Suprapubic skin (tissue), 3 donors: Measurements from ENCODE around the gene RPGRIP1L.

Experiments used
- EP300 ChIP-seq: sonication (generic); formaldehyde crosslinking; IDR thresholded peaks from one replicate; pipeline ENCODE4 v1.6.1; 2017; ENCODE audit warnings: antibody characterized with exemption
- TF ChIP-seq, protein P1 (sequence below), 2 donors: fragments of 200-600 bp in 1 of 2; fragments of 450-650 bp in 1 of 2; sonication (generic) in 1 of 2; IDR thresholded peaks; one replicate each; pipeline ENCODE4 v1.5.1; 2016 to 2019; ENCODE audit warnings: antibody characterized with exemption in 2 of 2, mild to moderate bottlenecking in 1 of 2, moderate library complexity in 1 of 2

GRCh38 chr16:53707671-53708070, 4.0 kb upstream of the RPGRIP1L start:
- TF ChIP-seq, protein P1, sequence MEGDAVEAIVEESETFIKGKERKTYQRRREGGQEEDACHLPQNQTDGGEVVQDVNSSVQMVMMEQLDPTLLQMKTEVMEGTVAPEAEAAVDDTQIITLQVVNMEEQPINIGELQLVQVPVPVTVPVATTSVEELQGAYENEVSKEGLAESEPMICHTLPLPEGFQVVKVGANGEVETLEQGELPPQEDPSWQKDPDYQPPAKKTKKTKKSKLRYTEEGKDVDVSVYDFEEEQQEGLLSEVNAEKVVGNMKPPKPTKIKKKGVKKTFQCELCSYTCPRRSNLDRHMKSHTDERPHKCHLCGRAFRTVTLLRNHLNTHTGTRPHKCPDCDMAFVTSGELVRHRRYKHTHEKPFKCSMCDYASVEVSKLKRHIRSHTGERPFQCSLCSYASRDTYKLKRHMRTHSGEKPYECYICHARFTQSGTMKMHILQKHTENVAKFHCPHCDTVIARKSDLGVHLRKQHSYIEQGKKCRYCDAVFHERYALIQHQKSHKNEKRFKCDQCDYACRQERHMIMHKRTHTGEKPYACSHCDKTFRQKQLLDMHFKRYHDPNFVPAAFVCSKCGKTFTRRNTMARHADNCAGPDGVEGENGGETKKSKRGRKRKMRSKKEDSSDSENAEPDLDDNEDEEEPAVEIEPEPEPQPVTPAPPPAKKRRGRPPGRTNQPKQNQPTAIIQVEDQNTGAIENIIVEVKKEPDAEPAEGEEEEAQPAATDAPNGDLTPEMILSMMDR (IDR thresholded peaks at IDR 0.05): no peak
- no peak for TF ChIP-seq EP300
